ENCODE data around the gene ZNF638. TPM values are rescaled to one million over a fixed set of nuclear protein-coding genes. Genes with fewer than 3 reads are reported as not detected.
A peak's percentile ranks its signal among the peaks of the same experiment; 100 is the strongest.

Gene ZNF638
- total RNA-seq, 2 donors from 2014 or later, result 196 to 208 TPM

DNA sequence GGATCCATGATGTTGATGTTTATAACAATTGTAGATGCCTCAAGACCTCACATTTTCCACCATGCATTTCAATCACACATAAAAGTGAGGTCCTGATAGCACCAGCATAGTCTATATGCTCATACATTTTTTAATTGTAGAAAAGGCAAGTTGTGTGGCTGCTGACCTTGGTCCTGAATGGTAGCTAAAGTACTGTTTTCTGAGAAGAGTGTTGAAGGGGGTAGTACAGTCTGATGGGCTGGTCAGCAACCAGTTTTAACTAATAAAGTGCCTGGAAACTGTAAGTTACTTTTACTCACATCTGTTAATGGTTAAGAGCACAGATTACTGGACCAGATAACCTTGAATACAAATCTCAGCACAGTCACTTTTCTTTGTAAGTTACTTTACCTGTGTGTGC, 15.9 kb downstream of the ZNF638 start:
- no peak overlapping the region for H3K9ac ChIP-seq (ENCODE audit: extremely low read depth, low read length, poor library complexity, severe bottlenecking)
- no peak overlapping the region for H3K4me3 ChIP-seq (ENCODE audit: low read length)
- H3K9me3 ChIP-seq (ENCODE audit: control insufficient read depth, low read length), result no peaks in the 10 kb centered on the region
- H3K4me1 ChIP-seq (ENCODE audit: control insufficient read depth, insufficient read depth, low read length), result peaks cover 2% of the 10 kb centered on the region
- Mint-ChIP-seq H3K36me3 (ENCODE audit: low read depth) (peaks cover 38% of the 10 kb centered on the region), H3K4me3 (no peak overlapping the region), H3K4me1 (no peaks in the 10 kb centered on the region), H3K27ac (no peak overlapping the region), H3K9me3 (no peaks in the 10 kb centered on the region), H3K27me3 (ENCODE audit: insufficient read depth) (no peaks in the 10 kb centered on the region)
- H3K27me3 ChIP-seq (ENCODE audit: control insufficient read depth, insufficient read depth, low read length, poor library complexity, severe bottlenecking), result no peaks in the 10 kb centered on the region
- peak; percentile 59 for DNase-seq
- no peak overlapping the region for H3K27ac ChIP-seq (ENCODE audit: low read depth, low read length)
- peaks cover 69% of the 10 kb centered on the region for H3K36me3 ChIP-seq (ENCODE audit: control insufficient read depth, insufficient read depth, low read length)
- TF ChIP-seq, protein P1, sequence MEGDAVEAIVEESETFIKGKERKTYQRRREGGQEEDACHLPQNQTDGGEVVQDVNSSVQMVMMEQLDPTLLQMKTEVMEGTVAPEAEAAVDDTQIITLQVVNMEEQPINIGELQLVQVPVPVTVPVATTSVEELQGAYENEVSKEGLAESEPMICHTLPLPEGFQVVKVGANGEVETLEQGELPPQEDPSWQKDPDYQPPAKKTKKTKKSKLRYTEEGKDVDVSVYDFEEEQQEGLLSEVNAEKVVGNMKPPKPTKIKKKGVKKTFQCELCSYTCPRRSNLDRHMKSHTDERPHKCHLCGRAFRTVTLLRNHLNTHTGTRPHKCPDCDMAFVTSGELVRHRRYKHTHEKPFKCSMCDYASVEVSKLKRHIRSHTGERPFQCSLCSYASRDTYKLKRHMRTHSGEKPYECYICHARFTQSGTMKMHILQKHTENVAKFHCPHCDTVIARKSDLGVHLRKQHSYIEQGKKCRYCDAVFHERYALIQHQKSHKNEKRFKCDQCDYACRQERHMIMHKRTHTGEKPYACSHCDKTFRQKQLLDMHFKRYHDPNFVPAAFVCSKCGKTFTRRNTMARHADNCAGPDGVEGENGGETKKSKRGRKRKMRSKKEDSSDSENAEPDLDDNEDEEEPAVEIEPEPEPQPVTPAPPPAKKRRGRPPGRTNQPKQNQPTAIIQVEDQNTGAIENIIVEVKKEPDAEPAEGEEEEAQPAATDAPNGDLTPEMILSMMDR (conservative IDR thresholded peaks at IDR 0.05), result no peak

DNA sequence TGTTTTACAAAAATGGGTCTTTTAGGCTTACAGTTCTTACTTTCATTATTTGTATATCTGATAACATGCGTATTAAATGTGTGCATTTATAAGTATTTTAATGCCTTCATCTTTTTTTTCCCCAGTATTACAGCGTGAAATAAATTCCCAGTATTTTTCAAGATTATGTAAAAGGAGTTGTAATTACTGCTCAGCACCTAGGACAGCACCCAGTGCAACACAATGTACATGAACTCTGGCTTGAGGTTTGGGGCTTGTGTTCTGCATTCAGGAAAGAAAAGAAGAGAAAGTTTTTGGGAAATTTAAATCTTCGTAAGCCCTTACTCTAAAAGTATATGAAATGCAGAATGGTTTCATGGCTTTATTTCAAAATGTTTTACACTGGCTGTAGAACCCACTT, 16.7 kb downstream of the ZNF638 start:
- H3K9me3 Mint-ChIP-seq, result no peaks in the 10 kb centered on the region
- DNase-seq, result peak; percentile 54
- peaks cover 43% of the 10 kb centered on the region for H3K36me3 Mint-ChIP-seq (ENCODE audit: low read depth)
- H3K27ac Mint-ChIP-seq, result no peak overlapping the region
- no peak overlapping the region for H3K27ac ChIP-seq (ENCODE audit: low read depth, low read length)
- no peak overlapping the region for H3K4me3 Mint-ChIP-seq
- no peak overlapping the region for H3K9ac ChIP-seq (ENCODE audit: extremely low read depth, low read length, poor library complexity, severe bottlenecking)
- H3K36me3 ChIP-seq (ENCODE audit: control insufficient read depth, insufficient read depth, low read length), result peaks cover 69% of the 10 kb centered on the region
- no peaks in the 10 kb centered on the region for H3K9me3 ChIP-seq (ENCODE audit: control insufficient read depth, low read length)
- H3K4me1 ChIP-seq (ENCODE audit: control insufficient read depth, insufficient read depth, low read length), result peaks cover 2% of the 10 kb centered on the region
- H3K27me3 Mint-ChIP-seq (ENCODE audit: insufficient read depth), result no peaks in the 10 kb centered on the region
- H3K27me3 ChIP-seq (ENCODE audit: control insufficient read depth, insufficient read depth, low read length, poor library complexity, severe bottlenecking), result no peaks in the 10 kb centered on the region
- H3K4me3 ChIP-seq (ENCODE audit: low read length), result no peak overlapping the region
- TF ChIP-seq, protein P1 (conservative IDR thresholded peaks at IDR 0.05), result no peak
- WGBS, 2 experiments (ENCODE audit: insufficient coverage in 1 of 2, insufficient read length in 1 of 2), result 91 to 94% methylated on average over 1 to 2 of the region's 3 CpGs
- H3K4me1 Mint-ChIP-seq, result no peaks in the 10 kb centered on the region

DNA sequence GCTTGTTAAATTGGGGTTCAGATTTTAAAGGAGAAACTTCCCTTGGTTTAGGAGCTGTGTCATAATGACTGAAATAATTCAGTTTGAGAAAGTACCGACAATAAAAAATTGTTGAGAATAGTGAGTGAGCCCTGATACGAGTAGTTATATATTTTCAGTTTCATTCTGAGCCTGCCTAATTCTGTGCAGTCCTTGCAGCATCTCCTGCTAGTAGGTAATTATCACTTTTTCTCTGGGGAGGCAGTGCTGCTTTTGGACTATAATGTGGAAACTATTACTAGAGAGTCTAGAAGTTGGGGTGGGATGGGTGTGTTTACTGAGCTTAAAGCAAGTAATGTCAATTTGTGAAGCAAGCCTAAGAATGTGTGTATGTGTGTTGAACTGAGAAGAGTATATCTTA, 21.7 kb downstream of the ZNF638 start:
- Mint-ChIP-seq H3K36me3 (ENCODE audit: low read depth) (peaks cover 64% of the 10 kb centered on the region), H3K4me3 (no peak overlapping the region), H3K9me3 (no peaks in the 10 kb centered on the region), H3K4me1 (peaks cover 13% of the 10 kb centered on the region), H3K27ac (no peak overlapping the region), H3K27me3 (ENCODE audit: insufficient read depth) (no peaks in the 10 kb centered on the region)
- TF ChIP-seq, protein P1 (conservative IDR thresholded peaks at IDR 0.05), result no peak
- WGBS, 2 experiments (ENCODE audit: insufficient coverage in 1 of 2, insufficient read length in 1 of 2), result 92 to 93% methylated on average over 2 of the region's 2 CpGs
- no peaks in the 10 kb centered on the region for H3K9me3 ChIP-seq (ENCODE audit: control insufficient read depth, low read length)
- no peaks in the 10 kb centered on the region for H3K27me3 ChIP-seq (ENCODE audit: control insufficient read depth, insufficient read depth, low read length, poor library complexity, severe bottlenecking)
- H3K4me1 ChIP-seq (ENCODE audit: control insufficient read depth, insufficient read depth, low read length), result peaks cover 14% of the 10 kb centered on the region
- no peak overlapping the region for H3K27ac ChIP-seq (ENCODE audit: low read depth, low read length)
- H3K9ac ChIP-seq (ENCODE audit: extremely low read depth, low read length, poor library complexity, severe bottlenecking), result no peak overlapping the region
- H3K4me3 ChIP-seq (ENCODE audit: low read length), result no peak overlapping the region
- no peak for DNase-seq
- H3K36me3 ChIP-seq (ENCODE audit: control insufficient read depth, insufficient read depth, low read length), result peaks cover 88% of the 10 kb centered on the region
